OCI-LY3 (cell line): ENCODE data around the gene CCDC170.

Experiments used
- EZH2phosphoT487 ChIP-seq: fragments of 200-600 bp; shearing (Covaris generic); IDR thresholded peaks from 2 replicates; pipeline ENCODE4 v1.6.1; 2018; ENCODE audit warnings: antibody characterized with exemption, mixed run types, low read depth
- TF ChIP-seq, protein P1 (sequence below): fragments of 200-600, 300-600 bp; sonication (generic); IDR thresholded peaks from 2 replicates; pipeline ENCODE4 v1.5.1; 2014; ENCODE audit warnings: antibody characterized with exemption, low read length, low read depth

DNA sequence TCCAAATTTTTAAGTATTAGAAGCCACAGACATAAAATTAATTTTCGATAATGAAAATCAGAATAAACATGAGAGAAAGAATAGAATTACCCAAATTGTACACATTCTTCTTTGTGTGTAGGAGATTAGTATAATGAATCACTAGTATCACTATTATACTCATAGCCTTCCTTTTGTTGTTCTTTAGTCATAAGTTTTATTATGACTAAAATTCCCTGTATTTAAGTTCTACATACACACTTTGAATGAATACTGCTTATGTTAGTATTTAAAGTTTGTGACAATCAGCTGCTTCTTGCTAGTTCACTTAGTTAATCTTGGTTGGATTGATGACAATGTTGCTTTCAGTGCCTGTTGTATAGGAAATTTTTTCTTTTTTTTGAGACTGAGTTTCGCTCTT, 72.7 kb downstream of the CCDC170 start:
- TF ChIP-seq, protein P1, sequence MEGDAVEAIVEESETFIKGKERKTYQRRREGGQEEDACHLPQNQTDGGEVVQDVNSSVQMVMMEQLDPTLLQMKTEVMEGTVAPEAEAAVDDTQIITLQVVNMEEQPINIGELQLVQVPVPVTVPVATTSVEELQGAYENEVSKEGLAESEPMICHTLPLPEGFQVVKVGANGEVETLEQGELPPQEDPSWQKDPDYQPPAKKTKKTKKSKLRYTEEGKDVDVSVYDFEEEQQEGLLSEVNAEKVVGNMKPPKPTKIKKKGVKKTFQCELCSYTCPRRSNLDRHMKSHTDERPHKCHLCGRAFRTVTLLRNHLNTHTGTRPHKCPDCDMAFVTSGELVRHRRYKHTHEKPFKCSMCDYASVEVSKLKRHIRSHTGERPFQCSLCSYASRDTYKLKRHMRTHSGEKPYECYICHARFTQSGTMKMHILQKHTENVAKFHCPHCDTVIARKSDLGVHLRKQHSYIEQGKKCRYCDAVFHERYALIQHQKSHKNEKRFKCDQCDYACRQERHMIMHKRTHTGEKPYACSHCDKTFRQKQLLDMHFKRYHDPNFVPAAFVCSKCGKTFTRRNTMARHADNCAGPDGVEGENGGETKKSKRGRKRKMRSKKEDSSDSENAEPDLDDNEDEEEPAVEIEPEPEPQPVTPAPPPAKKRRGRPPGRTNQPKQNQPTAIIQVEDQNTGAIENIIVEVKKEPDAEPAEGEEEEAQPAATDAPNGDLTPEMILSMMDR = no peak
- TF ChIP-seq EZH2phosphoT487 = no peak
